ENCODE measurements around the gene SLC16A3. TPM values are rescaled to one million over a fixed set of nuclear protein-coding genes. Genes with fewer than 3 reads are reported as not detected.

SLC16A3 gene
- total and polyA plus RNA-seq, 9 of the 15 experiments (the other 6 are each of a cell fraction or from before 2014, with no cell fraction given): 0.11 to 5.4 (median 1.2) TPM; not detected in 2

- TF ChIP-seq, protein P1, sequence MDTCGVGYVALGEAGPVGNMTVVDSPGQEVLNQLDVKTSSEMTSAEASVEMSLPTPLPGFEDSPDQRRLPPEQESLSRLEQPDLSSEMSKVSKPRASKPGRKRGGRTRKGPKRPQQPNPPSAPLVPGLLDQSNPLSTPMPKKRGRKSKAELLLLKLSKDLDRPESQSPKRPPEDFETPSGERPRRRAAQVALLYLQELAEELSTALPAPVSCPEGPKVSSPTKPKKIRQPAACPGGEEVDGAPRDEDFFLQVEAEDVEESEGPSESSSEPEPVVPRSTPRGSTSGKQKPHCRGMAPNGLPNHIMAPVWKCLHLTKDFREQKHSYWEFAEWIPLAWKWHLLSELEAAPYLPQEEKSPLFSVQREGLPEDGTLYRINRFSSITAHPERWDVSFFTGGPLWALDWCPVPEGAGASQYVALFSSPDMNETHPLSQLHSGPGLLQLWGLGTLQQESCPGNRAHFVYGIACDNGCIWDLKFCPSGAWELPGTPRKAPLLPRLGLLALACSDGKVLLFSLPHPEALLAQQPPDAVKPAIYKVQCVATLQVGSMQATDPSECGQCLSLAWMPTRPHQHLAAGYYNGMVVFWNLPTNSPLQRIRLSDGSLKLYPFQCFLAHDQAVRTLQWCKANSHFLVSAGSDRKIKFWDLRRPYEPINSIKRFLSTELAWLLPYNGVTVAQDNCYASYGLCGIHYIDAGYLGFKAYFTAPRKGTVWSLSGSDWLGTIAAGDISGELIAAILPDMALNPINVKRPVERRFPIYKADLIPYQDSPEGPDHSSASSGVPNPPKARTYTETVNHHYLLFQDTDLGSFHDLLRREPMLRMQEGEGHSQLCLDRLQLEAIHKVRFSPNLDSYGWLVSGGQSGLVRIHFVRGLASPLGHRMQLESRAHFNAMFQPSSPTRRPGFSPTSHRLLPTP (IDR thresholded peaks at IDR 0.05; ENCODE audit: borderline replicate concordance, extremely low read depth, insufficient read length): no peak
- peak; percentile 10 to 72 for TF ChIP-seq MAZ (CRISPR knock-in tag; conservative IDR thresholded peaks at IDR 0.05 in 1 of 2, IDR thresholded peaks at IDR 0.05 in 1 of 2)
- TF ChIP-seq MCM2 (IDR thresholded peaks at IDR 0.05; ENCODE audit: low read depth): no peak
- TF ChIP-seq, protein P2, sequence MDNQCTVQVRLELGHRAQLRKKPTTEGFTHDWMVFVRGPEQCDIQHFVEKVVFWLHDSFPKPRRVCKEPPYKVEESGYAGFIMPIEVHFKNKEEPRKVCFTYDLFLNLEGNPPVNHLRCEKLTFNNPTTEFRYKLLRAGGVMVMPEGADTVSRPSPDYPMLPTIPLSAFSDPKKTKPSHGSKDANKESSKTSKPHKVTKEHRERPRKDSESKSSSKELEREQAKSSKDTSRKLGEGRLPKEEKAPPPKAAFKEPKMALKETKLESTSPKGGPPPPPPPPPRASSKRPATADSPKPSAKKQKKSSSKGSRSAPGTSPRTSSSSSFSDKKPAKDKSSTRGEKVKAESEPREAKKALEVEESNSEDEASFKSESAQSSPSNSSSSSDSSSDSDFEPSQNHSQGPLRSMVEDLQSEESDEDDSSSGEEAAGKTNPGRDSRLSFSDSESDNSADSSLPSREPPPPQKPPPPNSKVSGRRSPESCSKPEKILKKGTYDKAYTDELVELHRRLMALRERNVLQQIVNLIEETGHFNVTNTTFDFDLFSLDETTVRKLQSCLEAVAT (IDR thresholded peaks at IDR 0.05): no peak
- 0 out of 2 replicates have a peak, but pooled peaks have one; percentile 33 for TF ChIP-seq ARID4B (CRISPR knock-in tag; IDR thresholded peaks at IDR 0.05)
- no peak for TF ChIP-seq SMARCB1 (IDR thresholded peaks at IDR 0.05; ENCODE audit: insufficient read length, low read depth)
- peak; percentile 97 for TF ChIP-seq CEBPB (tag; IDR thresholded peaks at IDR 0.05)
- peak; percentile 24; the same call in 1 of the 2 replicates for TF ChIP-seq MAX (CRISPR knock-in tag; IDR thresholded peaks at IDR 0.05)
- peak; percentile 40; the same call in 1 of the 2 replicates for TF ChIP-seq CXXC5 (CRISPR knock-in tag; IDR thresholded peaks at IDR 0.05)
- TF ChIP-seq TFE3 (CRISPR knock-in tag; IDR thresholded peaks at IDR 0.05): no peak
- no peak for TF ChIP-seq PCBP1 (IDR thresholded peaks at IDR 0.05; ENCODE audit: low read depth, low read length, poor library complexity, severe bottlenecking)
- TF ChIP-seq ZNF133 (CRISPR knock-in tag; IDR thresholded peaks at IDR 0.05): no peak
Observed at GRCh38 chr17:82231562-82232321, 2.9 kb downstream of the SLC16A3 start (continued).
